Measurements from ENCODE around the gene SMIM32.

The SMIM32 gene

DNA sequence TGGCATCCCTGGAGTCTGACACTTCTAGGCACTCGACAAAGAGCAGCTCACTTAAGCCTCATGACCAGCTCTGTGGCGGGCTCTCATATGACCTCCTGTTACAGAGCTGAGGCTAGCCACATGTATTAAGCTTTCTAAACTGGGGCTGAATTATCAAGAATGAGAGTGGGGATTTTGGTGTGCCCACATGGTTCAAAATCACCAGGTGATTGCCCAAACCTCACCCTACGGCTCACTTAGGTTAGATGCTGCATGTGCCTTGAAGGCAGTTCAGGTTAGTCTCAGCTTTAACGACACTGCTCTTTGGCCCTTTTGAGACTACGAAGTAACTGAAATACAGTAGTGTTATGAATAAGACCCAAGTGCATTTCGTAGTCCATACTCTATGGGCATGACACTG, 39.4 kb upstream of the SMIM32 start:
- H3K4me3 ChIP-seq (ENCODE audit: low read depth, low read length) = no peak overlapping the region
- no peak for DNase-seq (ENCODE audit: low read depth, low spot score)
- ChIA-PET POLR2A (interaction anchor here (0.7 kb wide), 1 partner anchor 10 kb away, joined by 3 read pairs; no protein-coding TSS in a partner anchor), CTCF (interaction anchor here (1.8 to 2.1 kb wide), 2 partner anchors 17 to 21 kb away, joined by 5 to 7 read pairs; no protein-coding TSS in a partner anchor)
- TF ChIP-seq, protein P1, sequence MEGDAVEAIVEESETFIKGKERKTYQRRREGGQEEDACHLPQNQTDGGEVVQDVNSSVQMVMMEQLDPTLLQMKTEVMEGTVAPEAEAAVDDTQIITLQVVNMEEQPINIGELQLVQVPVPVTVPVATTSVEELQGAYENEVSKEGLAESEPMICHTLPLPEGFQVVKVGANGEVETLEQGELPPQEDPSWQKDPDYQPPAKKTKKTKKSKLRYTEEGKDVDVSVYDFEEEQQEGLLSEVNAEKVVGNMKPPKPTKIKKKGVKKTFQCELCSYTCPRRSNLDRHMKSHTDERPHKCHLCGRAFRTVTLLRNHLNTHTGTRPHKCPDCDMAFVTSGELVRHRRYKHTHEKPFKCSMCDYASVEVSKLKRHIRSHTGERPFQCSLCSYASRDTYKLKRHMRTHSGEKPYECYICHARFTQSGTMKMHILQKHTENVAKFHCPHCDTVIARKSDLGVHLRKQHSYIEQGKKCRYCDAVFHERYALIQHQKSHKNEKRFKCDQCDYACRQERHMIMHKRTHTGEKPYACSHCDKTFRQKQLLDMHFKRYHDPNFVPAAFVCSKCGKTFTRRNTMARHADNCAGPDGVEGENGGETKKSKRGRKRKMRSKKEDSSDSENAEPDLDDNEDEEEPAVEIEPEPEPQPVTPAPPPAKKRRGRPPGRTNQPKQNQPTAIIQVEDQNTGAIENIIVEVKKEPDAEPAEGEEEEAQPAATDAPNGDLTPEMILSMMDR (IDR thresholded peaks at IDR 0.05; ENCODE audit: insufficient read depth, low read length, missing control alignments) = no peak

DNA sequence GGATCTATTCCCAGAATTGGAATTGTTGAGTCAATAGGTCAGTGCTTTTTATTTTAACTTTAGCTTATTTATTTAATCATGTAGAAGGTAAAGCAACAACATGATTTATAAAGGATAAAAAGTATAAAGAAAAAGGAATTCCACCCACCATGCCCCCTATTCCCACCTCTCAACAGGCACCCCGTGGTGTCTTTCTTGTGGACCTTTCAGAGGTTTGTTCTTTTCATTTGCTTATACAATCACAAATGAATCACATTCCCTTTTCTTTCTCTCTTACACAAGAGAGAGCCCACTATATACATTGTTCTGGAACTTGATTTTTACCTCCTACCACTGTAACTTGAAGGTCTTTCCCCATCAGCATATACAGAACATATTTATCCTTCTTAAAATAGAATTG, 37.2 kb upstream of the SMIM32 start:
- POLR2A ChIA-PET = no interaction called here
- H3K4me3 ChIP-seq (ENCODE audit: low read depth, low read length) = no peak overlapping the region
- TF ChIP-seq, protein P1 (IDR thresholded peaks at IDR 0.05; ENCODE audit: insufficient read depth, low read length, missing control alignments) = no peak
- no peak for DNase-seq (ENCODE audit: low read depth, low spot score)
- CTCF ChIA-PET = no interaction called here

DNA sequence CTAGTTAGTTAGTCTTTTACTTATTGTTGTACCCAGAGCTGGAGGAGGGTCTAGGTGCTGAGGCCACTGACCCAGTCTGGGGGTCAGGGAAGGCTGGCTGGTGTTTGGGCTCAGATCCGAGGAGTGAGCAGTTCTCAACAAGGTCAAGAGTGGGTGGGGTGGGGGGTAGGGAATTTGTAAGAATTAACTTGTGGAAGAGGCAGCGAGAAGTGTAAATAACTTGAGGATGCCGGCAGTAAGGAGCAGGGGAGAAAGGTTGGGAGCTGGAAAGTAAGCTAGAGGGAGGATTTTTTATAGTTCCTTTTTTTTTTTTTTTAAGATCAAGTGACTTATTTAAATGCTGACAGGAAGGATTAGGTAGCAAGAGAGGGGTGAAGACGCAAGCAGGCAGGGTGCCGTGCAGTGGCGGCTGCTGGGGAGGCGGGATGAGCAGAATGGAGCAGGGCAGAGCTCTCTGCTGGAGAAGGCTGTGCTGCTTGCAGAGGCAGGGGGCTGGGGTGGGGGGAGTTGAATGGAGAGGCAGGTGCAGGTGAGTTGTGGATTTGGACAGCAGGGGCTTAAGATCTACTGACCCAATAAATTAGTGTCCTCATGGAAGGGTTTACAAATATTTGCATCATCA, 35.3 kb upstream of the SMIM32 start:
- DNase-seq (ENCODE audit: low read depth, low spot score) = no peak
- no peak overlapping the region for H3K4me3 ChIP-seq (ENCODE audit: low read depth, low read length)
- CTCF ChIA-PET = no interaction called here
- POLR2A ChIA-PET = no interaction called here
- TF ChIP-seq, protein P1 (IDR thresholded peaks at IDR 0.05; ENCODE audit: insufficient read depth, low read length, missing control alignments) = no peak

DNA sequence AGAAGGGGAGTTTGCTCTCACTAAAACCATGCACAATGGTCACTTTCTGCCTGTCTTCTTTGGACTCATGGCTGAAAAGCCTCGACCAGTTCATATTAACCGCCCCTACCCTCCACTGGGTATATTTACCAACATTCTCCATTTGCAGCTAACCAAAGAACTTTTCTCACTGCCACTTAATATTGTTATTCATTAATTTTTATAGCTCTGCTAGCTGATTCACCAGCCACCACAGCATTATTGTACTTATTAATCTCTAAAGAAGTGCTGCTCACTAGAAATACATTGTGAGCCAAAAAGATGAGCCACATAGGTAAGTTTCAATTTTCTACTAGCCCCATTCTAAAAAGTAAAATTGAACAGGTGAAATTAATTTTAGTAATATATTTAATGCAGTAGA, 33.4 kb upstream of the SMIM32 start:
- ChIA-PET CTCF (interaction anchor here (1.5 to 1.6 kb wide), 2 partner anchors 9 to 14 kb away, joined by 3 to 7 read pairs; no protein-coding TSS in a partner anchor), POLR2A (no interaction called here)
- H3K4me3 ChIP-seq (ENCODE audit: low read depth, low read length) = no peak overlapping the region
- no peak for DNase-seq (ENCODE audit: low read depth, low spot score)
- TF ChIP-seq, protein P1 (IDR thresholded peaks at IDR 0.05; ENCODE audit: insufficient read depth, low read length, missing control alignments) = no peak

DNA sequence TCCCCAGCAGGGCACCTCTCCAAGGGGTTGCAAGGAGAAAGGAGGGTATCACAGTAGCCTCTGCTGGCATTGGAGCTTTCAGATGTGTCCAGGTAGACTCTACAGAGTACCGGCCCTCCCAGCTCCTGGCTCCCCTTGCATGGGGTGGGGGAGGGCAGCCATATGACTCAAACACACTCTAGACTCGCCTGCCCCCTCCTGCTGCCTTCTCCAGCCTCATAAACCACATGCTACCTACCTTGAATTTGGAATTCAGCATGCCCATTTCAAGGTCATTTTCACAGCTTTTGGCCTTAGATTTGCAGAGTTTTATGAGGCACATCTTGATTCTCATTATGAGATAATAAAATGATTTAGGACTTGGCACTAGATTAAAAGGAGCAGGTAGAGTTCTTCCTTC, 32.8 kb upstream of the SMIM32 start:
- CTCF ChIA-PET = interaction anchor here (0.8 to 3.2 kb wide), 3 partner anchors 9 to 24 kb away, joined by 3 to 25 read pairs (median 4); no protein-coding TSS in a partner anchor
- H3K4me3 ChIP-seq (ENCODE audit: low read depth, low read length) = no peak overlapping the region
- TF ChIP-seq, protein P1 (IDR thresholded peaks at IDR 0.05; ENCODE audit: insufficient read depth, low read length, missing control alignments) = no peak
- no peak for DNase-seq (ENCODE audit: low read depth, low spot score)
- POLR2A ChIA-PET = no interaction called here

- DNase-seq (ENCODE audit: low read depth, low spot score) = no peak
- H3K4me3 ChIP-seq (ENCODE audit: low read depth, low read length) = no peak overlapping the region
- ChIA-PET POLR2A (no interaction called here), CTCF (interaction anchor here (0.7 to 3.2 kb wide), 3 partner anchors 10 to 13 kb away, joined by 3 to 25 read pairs (median 3); no protein-coding TSS in a partner anchor)
- TF ChIP-seq, protein P1 (IDR thresholded peaks at IDR 0.05; ENCODE audit: insufficient read depth, low read length, missing control alignments) = no peak
Observed at GRCh38 chr5:136222580-136223235, 29.7 kb upstream of the SMIM32 start.
